WTC11 (cell line): Measurements from ENCODE around the gene TNNT3.

Experiments used
- CBFB ChIP-seq: sonication (generic); formaldehyde crosslinking; IDR thresholded peaks from 2 replicates; pipeline ENCODE4 v1.8.1; 2022; ENCODE audit warnings: mild to moderate bottlenecking, low read depth, missing genetic modification reagents
- CTCF ChIP-seq: fragments of 200-600 bp; IDR thresholded peaks from 2 replicates; pipeline ENCODE4 v1.8.0; 2022; ENCODE audit warnings: antibody characterized with exemption
- ESRRA ChIP-seq: sonication (generic); formaldehyde crosslinking; IDR thresholded peaks from 2 replicates; pipeline ENCODE4 v1.8.1; 2022; ENCODE audit warnings: mild to moderate bottlenecking, missing genetic modification reagents, borderline replicate concordance
- ETV6 ChIP-seq: sonication (generic); formaldehyde crosslinking; IDR thresholded peaks from 2 replicates; pipeline ENCODE4 v1.8.1; 2022; ENCODE audit warnings: mild to moderate bottlenecking, missing genetic modification reagents
- FOXK1 ChIP-seq: sonication (generic); formaldehyde crosslinking; IDR thresholded peaks from 2 replicates; pipeline ENCODE4 v1.8.0; 2022; ENCODE audit warnings: mild to moderate bottlenecking, moderate library complexity, missing genetic modification reagents
- JUN ChIP-seq: sonication (generic); formaldehyde crosslinking; IDR thresholded peaks from 2 replicates; pipeline ENCODE4 v1.8.0; 2023; ENCODE audit warnings: mild to moderate bottlenecking, missing genetic modification reagents
- MAX ChIP-seq: sonication (generic); formaldehyde crosslinking; IDR thresholded peaks from 2 replicates; pipeline ENCODE4 v1.8.0; 2022; ENCODE audit warnings: mild to moderate bottlenecking, missing genetic modification reagents
- NR1H2 ChIP-seq: sonication (generic); formaldehyde crosslinking; IDR thresholded peaks from 2 replicates; pipeline ENCODE4 v1.9.0; 2021; ENCODE audit warnings: mild to moderate bottlenecking, moderate library complexity, missing genetic modification reagents
- SOX15 ChIP-seq: fragments of 250-450 bp; sonication (Bioruptor Pico); IDR thresholded peaks from 2 replicates; pipeline ENCODE4 v1.9.0; 2021; ENCODE audit warnings: mild to moderate bottlenecking
- ZNF317 ChIP-seq: sonication (generic); formaldehyde crosslinking; IDR thresholded peaks from 2 replicates; pipeline ENCODE4 v1.8.1; 2023; ENCODE audit warnings: low read depth, mild to moderate bottlenecking, moderate library complexity, missing genetic modification reagents, borderline replicate concordance
- TF ChIP-seq, protein P1 (sequence below): sonication (generic); formaldehyde crosslinking; IDR thresholded peaks from 2 replicates; pipeline ENCODE4 v1.8.1; 2022; ENCODE audit warnings: low read depth, mild to moderate bottlenecking, moderate library complexity, missing genetic modification reagents, borderline replicate concordance

DNA sequence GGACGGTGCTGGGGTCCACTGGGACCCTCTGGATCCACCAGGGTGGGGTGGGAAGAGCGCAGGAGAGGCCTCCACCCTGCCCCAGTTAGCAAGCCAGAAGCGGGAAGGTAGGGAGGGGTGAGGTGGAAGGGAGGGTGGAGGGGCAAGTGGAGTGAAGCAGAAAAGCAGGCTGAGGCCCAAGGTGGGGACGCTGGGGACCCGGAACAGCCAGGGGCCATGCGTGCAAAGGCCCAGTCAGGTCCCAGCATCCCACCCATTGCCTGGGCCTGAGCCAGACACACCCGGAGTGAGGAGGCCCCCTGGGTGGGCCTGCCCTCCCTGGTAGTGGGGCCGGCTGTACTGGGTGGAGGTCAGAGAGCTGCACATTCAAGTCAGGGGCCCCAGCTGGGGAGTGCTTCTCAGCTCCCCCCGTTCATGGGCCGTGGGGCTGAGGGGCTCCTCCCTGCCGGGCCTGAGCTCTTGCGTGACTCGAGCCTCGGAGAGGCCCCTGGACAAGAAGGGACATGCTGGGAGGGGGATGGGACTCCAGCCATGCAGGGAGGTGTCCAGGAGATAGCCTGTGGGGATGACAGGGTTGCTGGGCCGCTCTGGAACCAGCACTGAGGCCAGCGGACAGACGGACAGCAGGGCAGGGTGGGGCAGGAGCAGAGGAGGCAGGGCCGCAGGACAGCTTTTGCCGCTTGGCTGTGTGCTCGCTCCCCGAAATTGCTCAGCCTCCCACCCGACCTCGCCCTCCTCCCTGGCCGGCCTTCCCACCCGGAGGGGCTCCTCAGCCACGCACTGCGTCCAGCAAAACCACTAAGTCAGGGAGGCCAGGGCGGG, 7.7 kb downstream of the TNNT3 start:
- TF ChIP-seq CTCF = no peak
- TF ChIP-seq SOX15 = no peak
- TF ChIP-seq MAX (CRISPR knock-in tag) = no peak
- no peak for TF ChIP-seq CBFB
- TF ChIP-seq, protein P1, sequence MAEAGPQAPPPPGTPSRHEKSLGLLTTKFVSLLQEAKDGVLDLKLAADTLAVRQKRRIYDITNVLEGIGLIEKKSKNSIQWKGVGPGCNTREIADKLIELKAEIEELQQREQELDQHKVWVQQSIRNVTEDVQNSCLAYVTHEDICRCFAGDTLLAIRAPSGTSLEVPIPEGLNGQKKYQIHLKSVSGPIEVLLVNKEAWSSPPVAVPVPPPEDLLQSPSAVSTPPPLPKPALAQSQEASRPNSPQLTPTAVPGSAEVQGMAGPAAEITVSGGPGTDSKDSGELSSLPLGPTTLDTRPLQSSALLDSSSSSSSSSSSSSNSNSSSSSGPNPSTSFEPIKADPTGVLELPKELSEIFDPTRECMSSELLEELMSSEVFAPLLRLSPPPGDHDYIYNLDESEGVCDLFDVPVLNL (CRISPR knock-in tag) = no peak
- TF ChIP-seq ETV6 (CRISPR knock-in tag) = no peak
- no peak for TF ChIP-seq FOXK1
- no peak for TF ChIP-seq JUN
- TF ChIP-seq ESRRA = no peak
- no peak for TF ChIP-seq ZNF317 (CRISPR knock-in tag)
- no peak for TF ChIP-seq NR1H2 (CRISPR knock-in tag)
